ENCODE data around the gene LRRK1.

Gene LRRK1

GRCh38 chr15:101023501-101024072 is 104.4 kb downstream of the LRRK1 start:
- peaks cover 19 to 27% of the 10 kb centered on the region in 2 donors for H3K36me3 ChIP-seq (ENCODE audit: control insufficient read depth in 1 of 2, insufficient read depth in 2 of 2, low read length in 2 of 2)

GRCh38 chr15:101024073-101024695 is 105.0 kb downstream of the LRRK1 start:
- Histone ChIP-seq H3K27me3 (ENCODE audit: low read depth, low read length) (no peaks in the 10 kb centered on the region), H3K9me3 (ENCODE audit: control insufficient read depth in 1 of 2, low read length in 2 of 2) (no peaks in the 10 kb centered on the region), H3K4me1 (ENCODE audit: control insufficient read depth in 1 of 2, insufficient read depth in 2 of 2, low read length in 2 of 2) (no peaks in the 10 kb centered on the region), H3K4me3 (ENCODE audit: low read depth in 1 of 2, low read length in 2 of 2) (no peak overlapping the region), H3K27ac (ENCODE audit: low read length) (peak overlapping the region; percentile 72), H3K36me3 (ENCODE audit: control insufficient read depth in 1 of 2, insufficient read depth in 2 of 2, low read length in 2 of 2) (peaks cover 21 to 27% of the 10 kb centered on the region in 2 donors)

More at GRCh38 chr15:101023501-101024072, 104.4 kb downstream of the LRRK1 start:
- Histone ChIP-seq H3K27me3 (ENCODE audit: low read depth, low read length) (no peaks in the 10 kb centered on the region), H3K9me3 (ENCODE audit: control insufficient read depth in 1 of 2, low read length in 2 of 2) (no peaks in the 10 kb centered on the region), H3K4me1 (ENCODE audit: control insufficient read depth in 1 of 2, insufficient read depth in 2 of 2, low read length in 2 of 2) (no peaks in the 10 kb centered on the region), H3K4me3 (ENCODE audit: low read depth in 1 of 2, low read length in 2 of 2) (no peak overlapping the region), H3K27ac (ENCODE audit: low read length) (peak overlapping the region; percentile 72)

GRCh38 chr15:101024706-101025500 is 105.7 kb downstream of the LRRK1 start:
- peaks cover 27 to 29% of the 10 kb centered on the region in 2 donors for H3K36me3 ChIP-seq (ENCODE audit: control insufficient read depth in 1 of 2, insufficient read depth in 2 of 2, low read length in 2 of 2)
- H3K27ac ChIP-seq (ENCODE audit: low read length), result peak overlapping the region; percentile 60
- no peaks in the 10 kb centered on the region for H3K9me3 ChIP-seq (ENCODE audit: control insufficient read depth in 1 of 2, low read length in 2 of 2)

GRCh38 chr15:101025501-101025885 is 106.3 kb downstream of the LRRK1 start:
- Histone ChIP-seq H3K9me3 (ENCODE audit: control insufficient read depth in 1 of 2, low read length in 2 of 2) (no peaks in the 10 kb centered on the region), H3K27me3 (ENCODE audit: low read depth, low read length) (no peaks in the 10 kb centered on the region), H3K36me3 (ENCODE audit: control insufficient read depth in 1 of 2, insufficient read depth in 2 of 2, low read length in 2 of 2) (peaks cover 27 to 34% of the 10 kb centered on the region in 2 donors), H3K4me3 (ENCODE audit: low read depth in 1 of 2, low read length in 2 of 2) (no peak overlapping the region), H3K4me1 (ENCODE audit: control insufficient read depth in 1 of 2, insufficient read depth in 2 of 2, low read length in 2 of 2) (no peaks in the 10 kb centered on the region), H3K27ac (ENCODE audit: low read length) (no peak overlapping the region)

More at GRCh38 chr15:101024706-101025500, 105.7 kb downstream of the LRRK1 start:
- H3K4me1 ChIP-seq (ENCODE audit: control insufficient read depth in 1 of 2, insufficient read depth in 2 of 2, low read length in 2 of 2), result no peaks in the 10 kb centered on the region
- H3K4me3 ChIP-seq (ENCODE audit: low read depth in 1 of 2, low read length in 2 of 2), result no peak overlapping the region
- no peaks in the 10 kb centered on the region for H3K27me3 ChIP-seq (ENCODE audit: low read depth, low read length)

- no peaks in the 10 kb centered on the region for H3K4me1 ChIP-seq (ENCODE audit: control insufficient read depth in 1 of 2, insufficient read depth in 2 of 2, low read length in 2 of 2)
- H3K36me3 ChIP-seq (ENCODE audit: control insufficient read depth in 1 of 2, insufficient read depth in 2 of 2, low read length in 2 of 2), result peaks cover 25 to 34% of the 10 kb centered on the region in 2 donors
- H3K27ac ChIP-seq (ENCODE audit: low read length), result no peak overlapping the region
- H3K27me3 ChIP-seq (ENCODE audit: low read depth, low read length), result no peaks in the 10 kb centered on the region
- H3K4me3 ChIP-seq (ENCODE audit: low read depth in 1 of 2, low read length in 2 of 2), result no peak overlapping the region
- no peaks in the 10 kb centered on the region for H3K9me3 ChIP-seq (ENCODE audit: control insufficient read depth in 1 of 2, low read length in 2 of 2)
Measured at GRCh38 chr15:101025896-101026631, 106.9 kb downstream of the LRRK1 start.

GRCh38 chr15:101026656-101027272 is 107.6 kb downstream of the LRRK1 start:
- Histone ChIP-seq H3K27me3 (ENCODE audit: low read depth, low read length) (no peaks in the 10 kb centered on the region), H3K4me3 (ENCODE audit: low read depth in 1 of 2, low read length in 2 of 2) (no peak overlapping the region), H3K27ac (ENCODE audit: low read length) (no peak overlapping the region), H3K4me1 (ENCODE audit: control insufficient read depth in 1 of 2, insufficient read depth in 2 of 2, low read length in 2 of 2) (no peaks in the 10 kb centered on the region), H3K9me3 (ENCODE audit: control insufficient read depth in 1 of 2, low read length in 2 of 2) (no peaks in the 10 kb centered on the region), H3K36me3 (ENCODE audit: control insufficient read depth in 1 of 2, insufficient read depth in 2 of 2, low read length in 2 of 2) (peaks cover 18 to 30% of the 10 kb centered on the region in 2 donors)

- no peak overlapping the region for H3K4me3 ChIP-seq (ENCODE audit: low read depth in 1 of 2, low read length in 2 of 2)
- H3K4me1 ChIP-seq (ENCODE audit: control insufficient read depth in 1 of 2, insufficient read depth in 2 of 2, low read length in 2 of 2), result no peaks in the 10 kb centered on the region
- H3K27me3 ChIP-seq (ENCODE audit: low read depth, low read length), result no peaks in the 10 kb centered on the region
- no peak overlapping the region for H3K27ac ChIP-seq (ENCODE audit: low read length)
- H3K9me3 ChIP-seq (ENCODE audit: control insufficient read depth in 1 of 2, low read length in 2 of 2), result no peaks in the 10 kb centered on the region
- H3K36me3 ChIP-seq (ENCODE audit: control insufficient read depth in 1 of 2, insufficient read depth in 2 of 2, low read length in 2 of 2), result peaks cover 13 to 28% of the 10 kb centered on the region in 2 donors
Measured at GRCh38 chr15:101027273-101027901, 108.2 kb downstream of the LRRK1 start.

- H3K36me3 ChIP-seq (ENCODE audit: control insufficient read depth in 1 of 2, insufficient read depth in 2 of 2, low read length in 2 of 2), result peaks cover 13 to 29% of the 10 kb centered on the region in 2 donors
- no peaks in the 10 kb centered on the region for H3K27me3 ChIP-seq (ENCODE audit: low read depth, low read length)
- H3K4me1 ChIP-seq (ENCODE audit: control insufficient read depth in 1 of 2, insufficient read depth in 2 of 2, low read length in 2 of 2), result no peaks in the 10 kb centered on the region
- H3K27ac ChIP-seq (ENCODE audit: low read length), result no peak overlapping the region
- H3K9me3 ChIP-seq (ENCODE audit: control insufficient read depth in 1 of 2, low read length in 2 of 2), result no peaks in the 10 kb centered on the region
- no peak overlapping the region for H3K4me3 ChIP-seq (ENCODE audit: low read depth in 1 of 2, low read length in 2 of 2)
Measured at GRCh38 chr15:101027920-101028319, 108.8 kb downstream of the LRRK1 start.

- Histone ChIP-seq H3K4me3 (ENCODE audit: low read depth in 1 of 2, low read length in 2 of 2) (no peak overlapping the region), H3K9me3 (ENCODE audit: control insufficient read depth in 1 of 2, low read length in 2 of 2) (no peaks in the 10 kb centered on the region), H3K36me3 (ENCODE audit: control insufficient read depth in 1 of 2, insufficient read depth in 2 of 2, low read length in 2 of 2) (peaks cover 13 to 33% of the 10 kb centered on the region in 2 donors), H3K4me1 (ENCODE audit: control insufficient read depth in 1 of 2, insufficient read depth in 2 of 2, low read length in 2 of 2) (no peaks in the 10 kb centered on the region), H3K27ac (ENCODE audit: low read length) (no peak overlapping the region), H3K27me3 (ENCODE audit: low read depth, low read length) (no peaks in the 10 kb centered on the region)
Measured at GRCh38 chr15:101028321-101028720, 109.2 kb downstream of the LRRK1 start.

- Histone ChIP-seq H3K4me3 (ENCODE audit: low read depth in 1 of 2, low read length in 2 of 2) (no peak overlapping the region), H3K9me3 (ENCODE audit: control insufficient read depth in 1 of 2, low read length in 2 of 2) (no peaks in the 10 kb centered on the region), H3K27me3 (ENCODE audit: low read depth, low read length) (no peaks in the 10 kb centered on the region), H3K36me3 (ENCODE audit: control insufficient read depth in 1 of 2, insufficient read depth in 2 of 2, low read length in 2 of 2) (peaks cover 13 to 38% of the 10 kb centered on the region in 2 donors), H3K27ac (ENCODE audit: low read length) (no peak overlapping the region), H3K4me1 (ENCODE audit: control insufficient read depth in 1 of 2, insufficient read depth in 2 of 2, low read length in 2 of 2) (no peaks in the 10 kb centered on the region)
Measured at GRCh38 chr15:101028772-101029438, 109.7 kb downstream of the LRRK1 start.
